ENCODE results near the gene DNAJC12. TPM values are rescaled to one million over a fixed set of nuclear protein-coding genes. Genes with fewer than 3 reads are reported as not detected.

DNAJC12 gene
- total RNA-seq, 1 donor from 2014 or later, result 8.6 TPM

DNA sequence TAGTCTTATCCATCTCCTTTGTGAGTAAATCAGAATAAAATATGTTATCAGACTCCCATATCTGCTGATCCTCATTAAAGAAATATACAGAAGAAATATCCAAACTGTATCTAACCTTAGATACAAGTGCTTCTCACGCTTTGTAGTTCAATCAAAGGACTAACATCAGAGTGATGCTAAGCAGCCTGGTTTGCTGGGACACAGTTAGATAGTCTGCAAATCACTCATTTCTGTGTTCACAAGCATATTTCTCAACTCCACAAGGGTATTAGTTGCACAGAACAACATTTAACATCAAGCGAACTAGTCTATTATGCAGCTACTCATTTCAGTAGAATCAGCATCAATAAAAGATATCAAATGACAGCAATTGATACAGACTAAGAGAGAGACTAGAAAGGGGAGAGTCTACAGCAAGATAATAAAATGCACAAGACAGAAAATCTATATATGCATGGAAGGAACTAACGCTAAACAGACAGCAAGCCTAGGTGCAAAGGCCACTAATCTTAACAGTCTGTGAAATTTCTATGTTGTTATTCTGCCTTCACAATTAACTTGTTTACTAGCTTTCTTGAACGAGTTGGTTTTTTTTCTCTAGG is 30.0 kb downstream of the DNAJC12 start:
- H3K4me3 Mint-ChIP-seq, result no peak overlapping the region
- no peaks in the 10 kb centered on the region for H3K27me3 Mint-ChIP-seq (ENCODE audit: low read depth)
- no peak overlapping the region for H3K27ac Mint-ChIP-seq
- H3K36me3 Mint-ChIP-seq, result peaks cover 10% of the 10 kb centered on the region
- no peak for DNase-seq (ENCODE audit: low spot score in 2 of 2, unreplicated experiment in 2 of 2)
- TF ChIP-seq, protein P1, sequence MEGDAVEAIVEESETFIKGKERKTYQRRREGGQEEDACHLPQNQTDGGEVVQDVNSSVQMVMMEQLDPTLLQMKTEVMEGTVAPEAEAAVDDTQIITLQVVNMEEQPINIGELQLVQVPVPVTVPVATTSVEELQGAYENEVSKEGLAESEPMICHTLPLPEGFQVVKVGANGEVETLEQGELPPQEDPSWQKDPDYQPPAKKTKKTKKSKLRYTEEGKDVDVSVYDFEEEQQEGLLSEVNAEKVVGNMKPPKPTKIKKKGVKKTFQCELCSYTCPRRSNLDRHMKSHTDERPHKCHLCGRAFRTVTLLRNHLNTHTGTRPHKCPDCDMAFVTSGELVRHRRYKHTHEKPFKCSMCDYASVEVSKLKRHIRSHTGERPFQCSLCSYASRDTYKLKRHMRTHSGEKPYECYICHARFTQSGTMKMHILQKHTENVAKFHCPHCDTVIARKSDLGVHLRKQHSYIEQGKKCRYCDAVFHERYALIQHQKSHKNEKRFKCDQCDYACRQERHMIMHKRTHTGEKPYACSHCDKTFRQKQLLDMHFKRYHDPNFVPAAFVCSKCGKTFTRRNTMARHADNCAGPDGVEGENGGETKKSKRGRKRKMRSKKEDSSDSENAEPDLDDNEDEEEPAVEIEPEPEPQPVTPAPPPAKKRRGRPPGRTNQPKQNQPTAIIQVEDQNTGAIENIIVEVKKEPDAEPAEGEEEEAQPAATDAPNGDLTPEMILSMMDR (IDR thresholded peaks at IDR 0.05; ENCODE audit: unreplicated experiment), result no peak
- H3K9me3 Mint-ChIP-seq, result no peaks in the 10 kb centered on the region
- no peaks in the 10 kb centered on the region for H3K4me1 Mint-ChIP-seq

DNA sequence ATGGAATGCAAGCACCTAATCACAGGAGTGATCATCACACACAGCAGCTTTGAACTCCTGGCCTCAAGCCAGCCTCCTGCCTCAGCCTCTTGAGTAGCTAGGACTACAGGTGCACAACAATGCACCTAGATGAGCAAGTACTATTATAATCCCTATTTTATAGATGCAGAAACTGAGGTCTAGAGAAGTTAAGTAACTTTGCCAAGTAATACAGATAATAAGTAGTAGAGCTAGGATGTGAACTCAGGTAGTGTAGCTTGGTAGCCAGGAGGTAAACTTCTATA is 33.7 kb downstream of the DNAJC12 start:
- DNase-seq (ENCODE audit: low spot score in 2 of 2, unreplicated experiment in 2 of 2), result no peak
- TF ChIP-seq, protein P1 (IDR thresholded peaks at IDR 0.05; ENCODE audit: unreplicated experiment), result no peak
- Mint-ChIP-seq H3K36me3 (peaks cover 2% of the 10 kb centered on the region), H3K4me1 (no peaks in the 10 kb centered on the region), H3K27ac (no peak overlapping the region), H3K4me3 (no peak overlapping the region), H3K9me3 (no peaks in the 10 kb centered on the region), H3K27me3 (ENCODE audit: low read depth) (no peaks in the 10 kb centered on the region)

DNA sequence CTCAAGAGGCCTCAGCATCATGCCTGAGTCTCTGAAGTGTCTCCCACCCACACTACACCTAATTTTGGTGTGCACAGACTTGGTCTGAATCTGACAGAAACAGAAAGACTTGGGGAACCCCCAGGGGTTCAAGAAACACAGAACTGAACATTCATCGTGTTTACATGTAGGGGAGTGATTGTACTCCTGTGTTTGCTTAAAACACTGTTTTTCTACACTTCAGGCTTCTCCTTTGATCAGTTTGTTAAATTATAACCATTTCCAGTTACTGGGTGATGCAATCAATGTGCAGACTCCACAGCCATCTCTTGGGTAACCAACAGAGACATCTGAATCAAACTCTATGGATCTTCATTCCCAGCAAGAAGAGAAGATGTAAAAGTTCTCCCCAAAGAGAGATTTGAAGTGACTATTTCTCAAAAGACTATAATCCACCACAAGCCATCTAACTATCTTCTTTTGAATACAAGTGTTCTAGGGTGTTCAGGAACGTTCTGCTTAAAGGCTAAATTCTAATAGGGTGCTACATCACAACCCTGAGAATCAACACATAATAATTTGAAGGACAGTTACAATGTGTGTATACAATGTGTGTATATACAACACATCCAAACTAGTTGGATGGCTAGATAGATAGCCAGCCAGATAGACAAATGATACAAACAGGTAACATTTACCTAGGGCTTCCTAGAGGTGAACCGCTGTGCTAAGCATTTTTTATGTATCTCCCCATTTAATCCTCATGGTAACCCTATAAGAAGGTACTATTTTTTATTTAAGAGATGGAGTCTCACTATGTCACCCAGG is 34.2 kb downstream of the DNAJC12 start:
- TF ChIP-seq, protein P1 (IDR thresholded peaks at IDR 0.05; ENCODE audit: unreplicated experiment), result no peak
- no peaks in the 10 kb centered on the region for H3K4me1 Mint-ChIP-seq
- H3K36me3 Mint-ChIP-seq, result peaks cover 2% of the 10 kb centered on the region
- DNase-seq (ENCODE audit: low spot score in 2 of 2, unreplicated experiment in 2 of 2), result no peak
- H3K9me3 Mint-ChIP-seq, result no peaks in the 10 kb centered on the region
- no peak overlapping the region for H3K4me3 Mint-ChIP-seq
- no peaks in the 10 kb centered on the region for H3K27me3 Mint-ChIP-seq (ENCODE audit: low read depth)
- no peak overlapping the region for H3K27ac Mint-ChIP-seq

DNA sequence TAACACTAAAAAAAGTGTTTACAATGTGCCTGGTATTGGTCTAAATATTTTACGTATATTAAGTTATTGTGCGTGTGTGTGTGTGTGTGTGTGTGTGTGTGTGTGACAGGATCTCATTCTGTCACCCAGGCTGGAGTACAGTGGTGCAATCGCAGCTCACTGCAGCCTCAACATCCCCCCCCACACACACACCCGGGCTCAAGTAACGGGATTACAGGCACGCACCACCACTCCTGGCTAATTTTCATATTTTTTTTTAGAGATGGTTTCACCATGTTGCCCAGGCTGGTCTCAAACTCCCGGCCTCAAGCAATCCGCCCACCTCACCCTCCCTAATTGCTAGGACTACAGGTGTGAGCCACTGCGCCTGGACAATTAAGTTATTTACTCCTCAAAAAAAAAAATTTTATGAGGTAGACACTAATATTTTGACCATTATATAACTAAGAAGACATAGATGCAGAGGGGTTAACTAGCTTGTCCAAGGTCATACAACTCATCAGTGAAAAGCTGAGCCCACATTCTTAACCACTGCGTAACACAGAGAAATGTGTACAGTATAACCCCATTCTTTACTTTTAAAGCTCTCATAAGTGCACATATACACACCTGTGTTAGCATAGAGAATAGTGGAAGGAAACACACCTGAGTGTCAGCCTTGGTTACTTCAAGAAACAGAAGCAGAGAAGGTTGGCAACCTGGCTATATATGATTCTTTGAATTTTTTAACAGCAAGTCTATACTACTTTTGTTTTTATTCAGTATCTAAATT is 35.0 kb downstream of the DNAJC12 start:
- TF ChIP-seq, protein P1 (IDR thresholded peaks at IDR 0.05; ENCODE audit: unreplicated experiment), result no peak

DNA sequence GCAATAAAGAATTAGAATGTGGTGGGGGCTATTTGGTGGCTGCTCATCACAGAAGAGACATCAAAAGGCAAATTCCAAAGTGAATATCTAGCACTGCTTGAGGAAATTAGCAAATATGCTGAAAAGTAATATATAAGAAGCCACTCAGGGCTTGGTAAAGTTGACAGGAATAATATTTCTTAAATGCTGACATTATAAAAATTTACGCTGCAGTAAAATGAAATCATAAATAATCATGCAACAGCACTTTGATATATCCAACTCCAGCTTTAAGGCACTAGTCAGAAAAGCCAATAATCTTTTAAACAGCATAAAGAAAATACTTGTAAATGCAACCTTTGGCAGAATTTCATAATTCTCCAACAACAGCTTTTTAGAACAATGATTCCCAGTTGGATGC is 36.9 kb downstream of the DNAJC12 start:
- DNase-seq (ENCODE audit: low spot score in 2 of 2, unreplicated experiment in 2 of 2), result no peak
- H3K27ac Mint-ChIP-seq, result no peak overlapping the region
- no peaks in the 10 kb centered on the region for H3K4me1 Mint-ChIP-seq
- H3K36me3 Mint-ChIP-seq, result peaks cover 2% of the 10 kb centered on the region
- no peak overlapping the region for H3K4me3 Mint-ChIP-seq
- no peaks in the 10 kb centered on the region for H3K9me3 Mint-ChIP-seq
- H3K27me3 Mint-ChIP-seq (ENCODE audit: low read depth), result no peaks in the 10 kb centered on the region
- TF ChIP-seq, protein P1 (IDR thresholded peaks at IDR 0.05; ENCODE audit: unreplicated experiment), result no peak

More for the DNA sequence above, 35.0 kb downstream of the DNAJC12 start:
- H3K36me3 Mint-ChIP-seq, result peaks cover 2% of the 10 kb centered on the region
- no peak overlapping the region for H3K4me3 Mint-ChIP-seq
- H3K27ac Mint-ChIP-seq, result no peak overlapping the region
- H3K9me3 Mint-ChIP-seq, result no peaks in the 10 kb centered on the region
- DNase-seq (ENCODE audit: low spot score in 2 of 2, unreplicated experiment in 2 of 2), result no peak
- H3K4me1 Mint-ChIP-seq, result no peaks in the 10 kb centered on the region
- H3K27me3 Mint-ChIP-seq (ENCODE audit: low read depth), result no peaks in the 10 kb centered on the region

Measured in mesothelial cell of epicardium (in vitro differentiated cells).